ENCODE data around the gene PPP1R14B. TPM values are rescaled to one million over a fixed set of nuclear protein-coding genes. Genes with fewer than 3 reads are reported as not detected.

The PPP1R14B gene
- total RNA-seq, 4 donors from 2014 or later, result 144 to 444 (median 237) TPM

DNA sequence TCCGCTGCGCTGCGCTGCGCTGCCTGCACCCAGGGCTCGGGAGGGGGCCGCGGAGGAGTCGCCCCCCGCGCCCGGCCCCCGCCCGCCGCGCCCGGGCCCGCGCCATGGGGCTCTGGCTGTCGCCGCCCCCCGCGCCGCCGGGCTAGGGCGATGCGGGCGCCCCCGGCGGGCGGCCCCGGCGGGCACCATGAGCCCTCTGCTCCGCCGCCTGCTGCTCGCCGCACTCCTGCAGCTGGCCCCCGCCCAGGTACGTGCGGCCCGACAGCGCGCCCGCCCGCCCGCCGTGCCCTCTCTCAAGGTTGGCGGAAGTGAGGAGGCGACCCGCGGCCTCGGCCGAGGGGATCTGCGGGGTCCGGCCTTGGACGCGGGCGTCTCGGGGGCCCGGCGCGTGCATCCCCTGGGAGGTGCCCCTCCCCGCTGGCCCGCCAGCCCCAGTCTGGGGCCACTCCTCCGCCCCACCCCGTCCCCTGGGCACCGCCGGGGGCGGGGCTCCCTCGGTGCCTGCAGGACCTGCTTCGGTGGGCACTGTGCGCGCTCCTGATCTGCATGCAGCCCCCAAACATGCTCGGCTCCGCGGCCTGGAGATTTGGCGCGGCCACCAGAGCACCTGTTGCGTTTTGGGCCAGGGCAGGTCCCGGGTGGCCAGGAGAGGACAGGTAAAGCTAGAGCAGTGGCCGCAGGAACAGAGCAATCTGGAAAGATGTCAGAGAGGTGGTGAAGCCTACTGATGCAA, 11.9 kb downstream of the PPP1R14B start:
- in situ Hi-C loops (cut with MboI; ENCODE audit: low sequenced_read_pairs in 4 of 4), result no loop called here
- Histone ChIP-seq H3K4me1 (peaks cover 21 to 23% of the 10 kb centered on the region in 2 donors), H3K27ac (peak overlapping the region; percentile 83 to 90 (median 88)), H3K4me3 (peak overlapping the region; percentile 60 to 73 (median 68)), H3K36me3 (peaks cover 0 to 5% of the 10 kb centered on the region in 2 donors), H3K27me3 (no peaks in the 10 kb centered on the region), H3K9me3 (no peaks in the 10 kb centered on the region)
- ATAC-seq (peak; percentile 28 to 47), DNase-seq (peak in 1 of 2 donors; percentile 56)
- intact Hi-C loops (cut with DNase I; ENCODE audit: low total_unique reads), result no loop called here
- TF ChIP-seq, protein P1, sequence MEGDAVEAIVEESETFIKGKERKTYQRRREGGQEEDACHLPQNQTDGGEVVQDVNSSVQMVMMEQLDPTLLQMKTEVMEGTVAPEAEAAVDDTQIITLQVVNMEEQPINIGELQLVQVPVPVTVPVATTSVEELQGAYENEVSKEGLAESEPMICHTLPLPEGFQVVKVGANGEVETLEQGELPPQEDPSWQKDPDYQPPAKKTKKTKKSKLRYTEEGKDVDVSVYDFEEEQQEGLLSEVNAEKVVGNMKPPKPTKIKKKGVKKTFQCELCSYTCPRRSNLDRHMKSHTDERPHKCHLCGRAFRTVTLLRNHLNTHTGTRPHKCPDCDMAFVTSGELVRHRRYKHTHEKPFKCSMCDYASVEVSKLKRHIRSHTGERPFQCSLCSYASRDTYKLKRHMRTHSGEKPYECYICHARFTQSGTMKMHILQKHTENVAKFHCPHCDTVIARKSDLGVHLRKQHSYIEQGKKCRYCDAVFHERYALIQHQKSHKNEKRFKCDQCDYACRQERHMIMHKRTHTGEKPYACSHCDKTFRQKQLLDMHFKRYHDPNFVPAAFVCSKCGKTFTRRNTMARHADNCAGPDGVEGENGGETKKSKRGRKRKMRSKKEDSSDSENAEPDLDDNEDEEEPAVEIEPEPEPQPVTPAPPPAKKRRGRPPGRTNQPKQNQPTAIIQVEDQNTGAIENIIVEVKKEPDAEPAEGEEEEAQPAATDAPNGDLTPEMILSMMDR (IDR thresholded peaks at IDR 0.05 in 4 of 5, conservative IDR thresholded peaks at IDR 0.05 in 1 of 5), result no peak
- peak; percentile 72 to 74 for TF ChIP-seq POLR2A (IDR thresholded peaks at IDR 0.05)

DNA sequence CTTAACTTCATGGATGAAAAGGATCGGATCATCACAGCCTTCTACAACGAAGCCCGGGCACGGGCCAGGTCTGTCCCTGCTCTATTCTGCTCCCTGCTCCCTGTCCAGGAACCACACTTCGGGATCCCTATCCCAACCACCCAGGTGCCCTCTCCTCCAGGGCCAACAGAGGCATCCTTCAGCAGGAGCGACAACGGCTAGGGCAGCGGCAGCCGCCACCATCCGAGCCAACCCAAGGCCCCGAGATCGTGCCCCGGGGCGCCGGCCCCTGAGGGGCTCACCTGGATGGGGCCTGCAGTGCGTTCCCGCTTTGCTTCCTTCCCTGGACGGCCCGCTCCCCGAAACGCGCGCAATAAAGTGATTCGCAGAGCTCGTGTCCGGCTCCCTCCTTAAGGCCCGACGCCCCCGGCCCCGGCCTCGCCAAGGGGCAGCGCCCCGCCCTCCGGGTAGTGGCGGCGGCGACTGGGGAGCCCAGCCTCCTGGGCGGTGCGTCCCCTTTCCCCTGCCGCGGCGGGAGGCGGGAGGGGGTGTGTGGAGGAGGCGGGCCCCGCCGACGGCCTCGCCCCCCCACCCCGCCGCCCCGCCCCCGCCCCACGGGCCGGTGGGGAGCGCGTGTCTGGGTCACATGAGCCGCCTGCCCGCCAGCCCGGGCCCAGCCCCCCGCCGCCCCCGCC, 12.7 kb downstream of the PPP1R14B start, which contains the start of gene VEGFB:
TSS of gene VEGFB (plus strand) at position 672 of the 674 bp plus-strand sequence. CDS start 250 bp downstream, outside the sequence.
- H3K27ac ChIP-seq, result peak within 1 kb of the TSS; percentile 87 to 90 (median 88)
- H3K9me3 ChIP-seq, result no peaks in the 10 kb centered on the region
- in situ Hi-C loops (cut with MboI; ENCODE audit: low sequenced_read_pairs in 4 of 4), result no loop called here
- peak; percentile 29 to 40 for TF ChIP-seq POLR2A (IDR thresholded peaks at IDR 0.05)
- TF ChIP-seq, protein P1 (IDR thresholded peaks at IDR 0.05 in 4 of 5, conservative IDR thresholded peaks at IDR 0.05 in 1 of 5), result no peak
- DNase-seq (peak; percentile 54 to 66), ATAC-seq (peak; percentile 46 to 58)
- H3K36me3 ChIP-seq, result peaks cover 0 to 5% of the 10 kb centered on the region in 2 donors
- H3K4me1 ChIP-seq, result peaks cover 26% of the 10 kb centered on the region in 2 donors
- H3K4me3 ChIP-seq, result peak within 1 kb of the TSS; percentile 62 to 73 (median 68)
- no peaks in the 10 kb centered on the region for H3K27me3 ChIP-seq
- intact Hi-C loops (cut with DNase I; ENCODE audit: low total_unique reads), result no loop called here

DNA sequence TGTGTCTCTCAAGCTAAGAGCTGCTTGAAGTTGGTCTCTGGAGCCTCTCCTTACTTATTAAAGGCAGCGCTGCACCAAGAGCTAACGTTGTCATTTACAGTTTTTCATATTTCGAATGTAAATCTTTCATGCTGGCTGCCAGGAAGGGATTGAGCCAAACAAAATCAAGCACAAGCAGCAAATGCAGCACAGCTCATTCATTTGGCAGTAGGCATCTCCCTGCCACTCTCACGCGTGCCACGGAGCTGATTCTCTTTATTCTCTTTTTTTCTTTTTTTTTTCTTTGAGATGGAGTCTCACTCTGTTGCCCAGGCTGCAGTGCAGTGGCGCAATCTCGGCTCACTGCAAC, 13.8 kb downstream of the PPP1R14B start:
- Histone ChIP-seq H3K27me3 (no peaks in the 10 kb centered on the region), H3K4me1 (peaks cover 28 to 30% of the 10 kb centered on the region in 2 donors), H3K4me3 (no peak overlapping the region), H3K27ac (peak overlapping the region in 1 of 4 donors; percentile 85), H3K36me3 (no peaks in the 10 kb centered on the region), H3K9me3 (no peaks in the 10 kb centered on the region)
- TF ChIP-seq POLR2A (IDR thresholded peaks at IDR 0.05), result no peak
- TF ChIP-seq, protein P1 (IDR thresholded peaks at IDR 0.05 in 4 of 5, conservative IDR thresholded peaks at IDR 0.05 in 1 of 5), result no peak
- no peak for DNase-seq
- intact Hi-C loops (cut with DNase I; ENCODE audit: low total_unique reads) (no loop called here), in situ Hi-C loops (cut with MboI; ENCODE audit: low sequenced_read_pairs in 4 of 4) (no loop called here)
- ATAC-seq, result no peak

GRCh38 chr11:64232182-64232966, 14.4 kb downstream of the PPP1R14B start:
- ATAC-seq (no peak), DNase-seq (peak in 1 of 2 donors; percentile 27)
- Histone ChIP-seq H3K4me3 (no peak overlapping the region), H3K27me3 (no peaks in the 10 kb centered on the region), H3K9me3 (no peaks in the 10 kb centered on the region), H3K27ac (peak overlapping the region in 1 of 4 donors; percentile 90), H3K4me1 (peaks cover 34 to 36% of the 10 kb centered on the region in 2 donors), H3K36me3 (no peaks in the 10 kb centered on the region)
- intact Hi-C loops (cut with DNase I; ENCODE audit: low total_unique reads) (no loop called here), in situ Hi-C loops (cut with MboI; ENCODE audit: low sequenced_read_pairs in 4 of 4) (no loop called here)
- TF ChIP-seq POLR2A (IDR thresholded peaks at IDR 0.05), result no peak
- TF ChIP-seq, protein P1 (IDR thresholded peaks at IDR 0.05 in 4 of 5, conservative IDR thresholded peaks at IDR 0.05 in 1 of 5), result no peak

All from gastrocnemius medialis (tissue), 4 donors.